HCT116 (cell line): ENCODE data around the gene NPDC1. TPM values are rescaled to one million over a fixed set of nuclear protein-coding genes. Genes with fewer than 3 reads are reported as not detected.

Experiments
- ATAC-seq: fragments of 200-7000 bp; cut with Tn5 transposase; 2 replicates; pipeline ENCODE4 v1.9.1; 2020; ENCODE audit warnings: mild to moderate bottlenecking, moderate library complexity
- BruUV-seq: library from RNA; stranded (reverse); fragments of 400-500 nt; replicated peaks from 2 replicates; lab custom pipeline; 2021; lab: Mats Ljungman, UMichigan
- CTCF ChIA-PET: fragments of 300-600 bp; sonication (Branson Sonifier 250); formaldehyde crosslinking; loops from one replicate; lab custom pipeline; 2021; ENCODE audit warnings: antibody characterized with exemption; lab: Charles Lee
- POLR2A ChIA-PET: fragments of 300-600, 350-600 bp; sonication (Branson Sonifier 250); formaldehyde crosslinking; loops from one replicate; lab custom pipeline; 2021; ENCODE audit warnings: antibody characterized with exemption; lab: Charles Lee
- RAD21 ChIA-PET, 2 experiments: fragments of 300-600 bp; sonication (Branson Sonifier 250); formaldehyde crosslinking; loops; one replicate each; lab custom pipeline; 2023; ENCODE audit warnings: low total read pairs in 2 of 2; ENCODE audit not compliant: uncharacterized antibody in 2 of 2, unreplicated experiment in 2 of 2, low non-redundant PET in 1 of 2; lab: Charles Lee
- DNase-seq: peaks from one replicate; pipeline ENCODE4 v3.0.0-alpha.2; 2010; ENCODE audit warnings: low read depth, low spot score
- H2AFZ ChIP-seq: fragments of 200-600 bp; shearing (Covaris generic), sonication (generic); 2 replicates; pipeline ENCODE4 v1.6.1; 2017; ENCODE audit warnings: low read depth, mixed run types, mixed read lengths, antibody characterized with exemption, low read length; ENCODE audit not compliant: poor library complexity, severe bottlenecking
- H3K27ac ChIP-seq: 2 replicates; pipeline ENCODE4 v1.5.1; 2012; ENCODE audit warnings: low read depth, low read length
- H3K27me3 ChIP-seq: fragments of 200-600 bp; sonication (generic); 2 replicates; pipeline ENCODE4 v1.6.1; 2016; ENCODE audit warnings: mixed run types, low read length, mixed read lengths; ENCODE audit not compliant: insufficient read depth
- H3K36me3 ChIP-seq, 2 experiments: fragments of 200-500 bp in 1 of 2; fragments of 200-600 bp in 1 of 2; sonication (Bioruptor generic) in 1 of 2; sonication (generic) in 1 of 2; 2 replicates each; pipeline versions ENCODE4 v1.5.1 to v1.6.1; 2014 to 2016; ENCODE audit warnings: low read length in 2 of 2, inconsistent platforms in 1 of 2, mixed read lengths in 1 of 2, mixed run types in 1 of 2; ENCODE audit not compliant: insufficient read depth in 2 of 2, control insufficient read depth in 1 of 2
- H3K4me1 ChIP-seq, 2 experiments: fragments of 200-600 bp in 1 of 2; sonication (generic) in 1 of 2; 2 replicates each; pipeline versions ENCODE4 v1.5.1 to v1.6.1; 2012 to 2017; ENCODE audit warnings: low read length in 2 of 2, inconsistent platforms in 1 of 2, mild to moderate bottlenecking in 1 of 2, mixed read lengths in 1 of 2, mixed run types in 1 of 2, moderate library complexity in 1 of 2; ENCODE audit not compliant: insufficient read depth in 2 of 2, control insufficient read depth in 1 of 2
- H3K4me2 ChIP-seq: fragments of 200-600 bp; sonication (generic); 2 replicates; pipeline ENCODE4 v1.6.1; 2017; ENCODE audit warnings: mixed run types, low read length, mixed read lengths
- H3K4me3 ChIP-seq, 2 experiments: fragments of 200-600 bp in 1 of 2; sonication (generic) in 1 of 2; replicated peaks in 1 of 2; 2 replicates each; pipeline ENCODE4 v1.5.1; 2011 to 2016; ENCODE audit warnings: low read length in 2 of 2, control low read depth in 1 of 2, low read depth in 1 of 2, mild to moderate bottlenecking in 1 of 2, mixed read lengths in 1 of 2, mixed run types in 1 of 2
- H3K79me2 ChIP-seq: fragments of 200-600 bp; sonication (generic); 2 replicates; pipeline ENCODE4 v1.6.1; 2017; ENCODE audit warnings: mild to moderate bottlenecking, mixed run types, low read length, moderate library complexity, mixed read lengths; ENCODE audit not compliant: insufficient read depth
- H3K9ac ChIP-seq: fragments of 200-600 bp; sonication (generic); 2 replicates; pipeline ENCODE4 v1.6.1; 2016; ENCODE audit warnings: low read length, mixed read lengths
- H3K9me2 ChIP-seq: fragments of 200-600 bp; sonication (generic), shearing (Covaris generic); 2 replicates; pipeline ENCODE4 v1.6.1; 2017; ENCODE audit warnings: mixed run types, mild to moderate bottlenecking, moderate library complexity; ENCODE audit not compliant: insufficient read depth
- H3K9me3 ChIP-seq, 2 experiments: fragments of 200-500 bp in 1 of 2; fragments of 200-600 bp in 1 of 2; sonication (Bioruptor generic) in 1 of 2; sonication (generic) in 1 of 2; 2 replicates each; pipeline ENCODE4 v1.6.1; 2014 to 2017; ENCODE audit warnings: low read length in 2 of 2, mixed read lengths in 2 of 2, inconsistent platforms in 1 of 2, low read depth in 1 of 2, mild to moderate bottlenecking in 1 of 2, mixed run types in 1 of 2, moderate library complexity in 1 of 2; ENCODE audit not compliant: control insufficient read depth in 1 of 2, insufficient read depth in 1 of 2
- H4K20me1 ChIP-seq: fragments of 200-600 bp; sonication (generic), shearing (Covaris generic); 2 replicates; pipeline ENCODE4 v1.6.1; 2017; ENCODE audit warnings: mixed run types, mild to moderate bottlenecking, moderate library complexity; ENCODE audit not compliant: insufficient read depth
- CTCF ChIP-seq, 3 experiments: fragments of 200-600 bp in 1 of 3; sonication (generic) in 1 of 3; IDR thresholded peaks in 2 of 3; conservative IDR thresholded peaks in 1 of 3; 2 replicates each; pipeline ENCODE4 v1.5.1; 2012 to 2017; ENCODE audit warnings: low read depth in 2 of 3, low read length in 2 of 3, antibody characterized with exemption in 1 of 3, borderline replicate concordance in 1 of 3, control low read depth in 1 of 3, mild to moderate bottlenecking in 1 of 3, mixed read lengths in 1 of 3, mixed run types in 1 of 3, moderate library complexity in 1 of 3; ENCODE audit not compliant: insufficient read depth in 1 of 3
- JUND ChIP-seq: IDR thresholded peaks from 2 replicates; pipeline ENCODE4 v1.6.1; 2012
- SIN3A ChIP-seq: IDR thresholded peaks from 2 replicates; pipeline ENCODE4 v1.6.1; 2012; ENCODE audit warnings: low read depth
- intact Hi-C: fragments of 100-400 bp; cut with micrococcal nuclease; formaldehyde crosslinking; loops from 2 replicates; pipeline ENCODE4 v1.10.0; 2022
- total RNA-seq: library from RNA; stranded (reverse); gene quantifications from one replicate; pipeline ENCODE4 v1.2.1, GENCODE V29; 2021; ENCODE audit not compliant: unreplicated experiment
- TF ChIP-seq, protein P1 (sequence below): IDR thresholded peaks from 2 replicates; pipeline ENCODE4 v1.6.1; 2012

NPDC1 gene
- total RNA-seq, 1 experiment from 2014 or later = 98.8 TPM

DNA sequence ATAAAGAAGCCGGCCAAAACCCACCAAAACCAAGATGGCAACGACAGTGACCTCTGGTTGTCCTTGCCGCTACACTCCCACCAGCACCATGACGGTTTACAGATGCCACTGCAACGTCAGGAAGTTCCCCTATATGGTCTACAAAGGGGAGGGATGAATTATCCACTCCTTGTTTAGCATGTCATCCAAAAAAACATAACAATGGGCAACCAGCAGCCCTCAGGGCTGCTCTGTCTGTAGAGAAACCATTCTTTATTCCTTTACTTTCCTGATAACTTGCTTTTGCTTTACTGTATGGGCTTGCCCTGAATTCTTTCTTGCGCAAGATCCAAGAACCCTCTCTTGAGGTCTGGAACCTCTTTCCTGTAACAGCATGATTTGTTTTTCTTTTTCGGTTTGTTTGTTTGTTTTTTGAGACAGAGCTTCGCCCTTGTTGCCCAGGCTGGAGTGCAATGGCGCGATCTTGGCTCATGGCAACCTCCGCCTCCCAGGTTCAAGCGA, 29.3 kb upstream of the NPDC1 start:
- H3K36me3 ChIP-seq = 0 out of 4 replicates have a peak, but pooled peaks cover 0 to 8% of the 10 kb centered on the region in 2 experiments
- ATAC-seq (no peak), DNase-seq (no peak)
- no peak overlapping the region for H3K4me2 ChIP-seq
- POLR2A ChIA-PET = no interaction called here
- no peaks in the 10 kb centered on the region for H4K20me1 ChIP-seq
- H3K27ac ChIP-seq = no peak overlapping the region
- intact Hi-C loops = no loop called here
- peaks cover 19 to 43% of the 10 kb centered on the region in 2 experiments for H3K4me1 ChIP-seq
- no peaks in the 10 kb centered on the region for H3K9me2 ChIP-seq
- H3K79me2 ChIP-seq = peaks cover 6% of the 10 kb centered on the region; the same call in 1 of the 2 replicates
- no peaks in the 10 kb centered on the region for H3K9me3 ChIP-seq
- TF ChIP-seq SIN3A = no peak
- H3K4me3 ChIP-seq = no peak overlapping the region
- CTCF ChIA-PET = no interaction called here
- RAD21 ChIA-PET = no interaction called here
- H2AFZ ChIP-seq = no peak overlapping the region
- no peak overlapping the region for H3K9ac ChIP-seq
- no TSS peak for BruUV-seq
- no peaks in the 10 kb centered on the region for H3K27me3 ChIP-seq

DNA sequence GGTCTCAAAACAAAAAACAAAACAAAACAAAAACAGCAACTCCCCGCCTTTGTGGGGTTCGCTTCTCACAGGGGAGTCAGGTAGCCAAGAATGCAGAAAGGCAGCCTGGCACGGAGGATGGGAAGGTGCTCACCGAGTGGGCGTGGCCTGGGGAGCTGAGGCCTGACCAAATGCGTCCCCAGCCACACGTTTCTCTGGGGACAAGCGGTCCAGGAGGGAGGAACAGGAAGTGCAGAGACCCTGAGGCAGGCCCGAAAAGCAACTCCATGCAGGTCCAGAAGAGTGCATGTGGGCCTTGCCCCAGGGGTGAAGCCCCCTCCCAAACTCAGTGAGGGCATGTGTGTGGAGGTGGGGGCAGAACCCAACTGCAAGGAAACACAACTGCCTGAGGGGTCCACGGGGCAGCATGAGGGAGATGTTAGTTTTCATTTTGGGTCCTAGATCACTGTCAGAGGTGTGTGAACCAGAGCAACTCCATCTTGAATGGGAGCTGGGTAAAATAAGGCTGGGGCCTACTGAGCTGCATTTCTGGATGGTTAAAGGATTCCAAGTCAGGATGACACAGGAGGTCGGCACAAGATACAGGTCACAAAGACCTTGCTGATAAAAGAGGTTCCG, 28.8 kb upstream of the NPDC1 start:
- ChIA-PET POLR2A (no interaction called here), RAD21 (no interaction called here), CTCF (no interaction called here)
- Histone ChIP-seq H3K4me3 (no peak overlapping the region), H4K20me1 (no peaks in the 10 kb centered on the region), H3K9me2 (no peaks in the 10 kb centered on the region), H3K79me2 (peaks cover 7% of the 10 kb centered on the region; the same call in 1 of the 2 replicates), H2AFZ (no peak overlapping the region), H3K9ac (no peak overlapping the region), H3K9me3 (no peaks in the 10 kb centered on the region), H3K4me1 (peaks cover 19 to 43% of the 10 kb centered on the region in 2 experiments), H3K27ac (no peak overlapping the region; the same call in 1 of the 2 replicates), H3K27me3 (no peaks in the 10 kb centered on the region), H3K4me2 (no peak overlapping the region), H3K36me3 (0 out of 4 replicates have a peak, but pooled peaks cover 0 to 8% of the 10 kb centered on the region in 2 experiments)
- no peak for ATAC-seq
- BruUV-seq = no TSS peak
- TF ChIP-seq, protein P1, sequence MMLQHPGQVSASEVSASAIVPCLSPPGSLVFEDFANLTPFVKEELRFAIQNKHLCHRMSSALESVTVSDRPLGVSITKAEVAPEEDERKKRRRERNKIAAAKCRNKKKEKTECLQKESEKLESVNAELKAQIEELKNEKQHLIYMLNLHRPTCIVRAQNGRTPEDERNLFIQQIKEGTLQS = no peak
- TF ChIP-seq CTCF (IDR thresholded peaks at IDR 0.05 in 2 of 3, conservative IDR thresholded peaks at IDR 0.05 in 1 of 3; ENCODE audit: borderline replicate concordance in 1 of 3, insufficient read depth in 1 of 3, low read depth in 2 of 3, low read length in 2 of 3) (no peak), JUND (no peak)
- intact Hi-C loops = no loop called here
- no peak for DNase-seq
